Peyer's patch (tissue), 4 donors: ENCODE results near the gene ZFX.

Experiments used
- POLR2A ChIP-seq, 2 donors: fragments of 450-650 bp; IDR thresholded peaks; one replicate each; pipeline ENCODE4 v1.5.1; 2017; ENCODE audit warnings: antibody characterized with exemption in 2 of 2, mild to moderate bottlenecking in 2 of 2, moderate library complexity in 2 of 2
- TF ChIP-seq, protein P1 (sequence below), 6 experiments: fragments of 450-650 bp in 4 of 6; fragments of 200-600 bp in 2 of 6; sonication (generic) in 1 of 6; IDR thresholded peaks; one replicate each; pipeline ENCODE4 v1.5.1; 2017 to 2019; ENCODE audit warnings: antibody characterized with exemption in 6 of 6, mild to moderate bottlenecking in 3 of 6, moderate library complexity in 1 of 6

DNA sequence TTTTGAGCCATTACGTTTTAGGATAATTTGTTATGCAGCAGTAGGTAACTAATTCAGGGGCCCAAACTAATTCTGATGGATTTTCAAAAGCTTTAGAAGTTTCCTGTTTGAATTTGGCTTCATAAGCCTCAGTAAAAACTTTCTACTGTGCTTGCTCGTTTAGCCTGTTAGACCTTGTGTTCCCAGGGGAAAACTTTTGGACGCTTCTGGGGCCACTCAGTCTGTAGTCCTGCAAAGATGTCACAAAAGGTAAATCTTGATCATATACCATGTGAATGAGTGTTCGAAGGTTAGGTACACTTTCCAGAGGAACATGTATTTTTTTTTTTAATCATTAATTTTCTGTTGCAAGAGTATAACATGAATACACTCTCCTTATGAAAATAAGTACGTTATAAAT, 93.7 kb downstream of the ZFX start:
- TF ChIP-seq, protein P1, sequence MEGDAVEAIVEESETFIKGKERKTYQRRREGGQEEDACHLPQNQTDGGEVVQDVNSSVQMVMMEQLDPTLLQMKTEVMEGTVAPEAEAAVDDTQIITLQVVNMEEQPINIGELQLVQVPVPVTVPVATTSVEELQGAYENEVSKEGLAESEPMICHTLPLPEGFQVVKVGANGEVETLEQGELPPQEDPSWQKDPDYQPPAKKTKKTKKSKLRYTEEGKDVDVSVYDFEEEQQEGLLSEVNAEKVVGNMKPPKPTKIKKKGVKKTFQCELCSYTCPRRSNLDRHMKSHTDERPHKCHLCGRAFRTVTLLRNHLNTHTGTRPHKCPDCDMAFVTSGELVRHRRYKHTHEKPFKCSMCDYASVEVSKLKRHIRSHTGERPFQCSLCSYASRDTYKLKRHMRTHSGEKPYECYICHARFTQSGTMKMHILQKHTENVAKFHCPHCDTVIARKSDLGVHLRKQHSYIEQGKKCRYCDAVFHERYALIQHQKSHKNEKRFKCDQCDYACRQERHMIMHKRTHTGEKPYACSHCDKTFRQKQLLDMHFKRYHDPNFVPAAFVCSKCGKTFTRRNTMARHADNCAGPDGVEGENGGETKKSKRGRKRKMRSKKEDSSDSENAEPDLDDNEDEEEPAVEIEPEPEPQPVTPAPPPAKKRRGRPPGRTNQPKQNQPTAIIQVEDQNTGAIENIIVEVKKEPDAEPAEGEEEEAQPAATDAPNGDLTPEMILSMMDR (IDR thresholded peaks at IDR 0.05): no peak
- TF ChIP-seq POLR2A (IDR thresholded peaks at IDR 0.05): no peak
